NCI-H1105 treated with DMSO at 0.1 percent for 48 hours (cell line): ENCODE measurements around the gene PAX3.
A peak's percentile ranks its signal among the peaks of the same experiment; 100 is the strongest.

ENCODE experiments used
- DNase-seq: peaks from one replicate; lab custom pipeline; 2025; lab: John Stamatoyannopoulos, UW

The PAX3 gene

DNA sequence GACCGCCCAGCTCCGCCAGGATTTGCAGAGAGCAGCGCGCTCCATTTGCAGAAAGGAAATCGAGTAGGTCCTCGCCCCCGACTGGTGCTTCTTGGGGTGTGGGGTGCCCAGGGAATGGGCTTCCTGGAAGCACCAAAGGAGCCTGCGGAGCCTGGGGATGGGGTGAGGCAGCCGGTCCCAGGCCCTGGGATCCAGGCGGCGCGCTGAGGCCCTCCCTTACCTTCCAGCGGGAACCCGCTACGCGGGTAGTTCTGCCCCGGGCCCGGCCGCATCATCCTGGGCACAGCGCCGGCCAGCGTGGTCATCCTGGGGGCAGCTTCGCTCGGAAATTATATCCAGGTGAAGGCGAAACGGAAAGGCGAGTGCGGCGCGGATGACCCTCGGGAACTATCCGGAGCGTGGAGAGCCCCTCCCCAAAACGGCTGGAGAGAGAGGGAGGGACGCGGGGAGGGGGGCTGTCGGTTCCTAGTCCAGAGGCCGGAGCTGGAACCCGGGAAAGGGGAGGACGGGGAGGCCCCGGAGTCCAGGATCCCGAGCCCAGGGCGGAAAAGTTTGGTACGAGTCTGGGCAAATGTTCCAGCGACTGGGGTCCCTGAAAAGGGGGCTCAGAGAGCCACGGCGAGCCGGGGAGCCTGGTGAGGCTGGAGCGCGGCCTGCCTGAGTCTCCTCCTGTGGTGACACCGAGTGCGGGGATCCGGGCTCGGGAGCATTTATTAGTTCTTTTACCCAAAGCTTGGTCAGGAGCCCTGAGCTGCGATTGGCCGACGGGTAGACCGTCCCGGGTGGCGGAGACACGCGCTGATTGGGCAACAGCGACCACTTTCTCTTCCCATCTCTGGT, at the start of gene PAX3:
PAX3 (minus strand) TSS at position 688 of the 840 bp plus-strand sequence; CDS start at position 305, 383 bp downstream.
- DNase-seq = no peak

DNA sequence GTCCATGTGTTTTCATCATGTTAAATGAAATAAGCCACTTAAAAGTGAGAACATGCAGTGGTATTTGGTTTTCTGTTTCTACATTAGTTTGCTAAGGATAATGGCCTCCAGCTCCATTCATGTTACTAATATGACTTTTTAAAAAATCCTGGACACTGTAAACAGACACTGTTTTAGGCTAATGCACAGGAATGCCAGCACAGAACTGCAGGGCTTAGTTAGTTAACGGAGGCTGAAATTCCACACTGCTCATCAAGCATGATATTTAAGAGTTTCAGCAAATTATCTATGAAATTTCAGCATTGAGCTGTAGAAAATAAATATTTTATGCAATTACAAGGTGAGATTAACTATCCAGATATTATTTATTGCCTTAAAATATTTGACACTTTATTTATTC, 42.5 kb upstream of the PAX3 start:
- DNase-seq = no peak

- no peak for DNase-seq
Observed at GRCh38 chr2:222338374-222338773, 39.6 kb upstream of the PAX3 start.

GRCh38 chr2:222336931-222337330, 38.1 kb upstream of the PAX3 start:
- no peak for DNase-seq

DNA sequence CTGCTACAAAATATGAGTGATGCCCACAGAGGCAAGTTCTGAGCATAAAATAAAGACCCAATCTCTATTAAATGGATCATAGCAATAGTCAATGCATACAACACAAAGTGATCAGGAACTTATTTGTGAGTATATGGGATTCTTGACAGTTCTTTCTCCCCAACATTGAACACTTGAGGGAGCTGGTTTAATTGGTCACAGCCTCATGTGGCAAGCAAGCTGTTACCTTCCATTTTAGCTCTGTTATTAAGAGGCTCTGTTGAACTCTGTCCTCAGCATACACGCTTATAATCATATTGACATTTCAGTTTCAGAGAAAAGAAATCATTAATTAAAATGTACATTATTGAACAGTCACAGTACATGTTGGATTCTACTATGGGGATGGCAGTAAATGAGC, 37.6 kb upstream of the PAX3 start:
- no peak for DNase-seq

DNA sequence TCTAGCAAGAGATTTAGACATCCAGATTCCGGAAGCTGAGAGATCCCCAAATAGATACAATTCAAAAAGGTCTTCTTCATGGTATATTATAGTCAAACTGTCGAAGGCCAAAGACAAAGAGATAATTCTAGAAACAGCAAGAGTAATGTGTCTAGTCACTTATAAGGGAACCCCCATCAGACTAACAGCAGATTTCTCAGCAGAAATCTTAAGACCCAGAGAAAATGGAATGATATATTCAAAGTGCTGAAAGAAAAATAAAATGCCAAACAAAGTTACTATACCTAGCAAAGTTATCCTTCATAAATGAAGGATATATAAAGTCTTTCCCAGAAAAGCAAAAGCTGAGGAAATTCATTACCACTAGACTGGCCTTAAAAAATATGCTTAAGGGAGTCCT, 36.1 kb upstream of the PAX3 start:
- DNase-seq = no peak

GRCh38 chr2:222333397-222333796, 34.6 kb upstream of the PAX3 start:
- DNase-seq = no peak

DNA sequence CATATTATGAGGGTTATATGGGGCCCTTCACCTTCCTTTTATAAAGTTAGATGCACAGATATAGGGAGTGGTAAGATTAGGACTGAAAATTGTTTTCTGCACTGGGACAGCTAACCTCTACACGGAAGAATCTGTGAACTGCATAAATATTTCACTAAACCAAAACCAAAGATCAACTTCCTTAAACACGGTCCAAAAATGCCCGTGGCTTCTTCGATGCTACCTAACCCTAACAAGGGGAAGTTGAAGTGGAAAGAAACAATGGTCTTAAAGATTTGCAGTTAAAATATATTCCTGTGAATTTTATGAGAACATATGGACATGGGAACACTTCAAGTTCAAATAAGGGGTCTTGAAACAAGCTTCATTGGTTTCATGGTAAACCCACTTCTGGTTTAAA, 33.3 kb upstream of the PAX3 start:
- DNase-seq = no peak

GRCh38 chr2:222330910-222331309, 32.1 kb upstream of the PAX3 start:
- DNase-seq = no peak

DNA sequence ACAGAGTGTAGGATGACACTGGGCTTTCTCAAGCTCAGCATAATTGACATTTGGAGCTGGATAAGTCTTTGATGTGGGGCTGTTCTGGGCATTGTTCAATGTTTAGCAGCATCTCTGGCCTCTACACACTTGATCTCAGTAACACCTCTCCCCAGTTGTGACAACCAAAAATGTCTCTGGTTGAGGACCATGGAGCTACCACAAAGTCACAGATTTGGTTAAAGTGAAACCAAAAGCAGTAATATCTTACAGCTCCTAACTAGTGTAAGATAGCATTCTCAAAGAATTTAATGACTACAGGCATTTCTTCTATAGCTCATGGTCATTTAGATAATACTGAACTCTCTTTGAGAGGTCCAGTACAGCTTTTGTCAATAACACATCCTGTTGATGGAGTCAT, 23.4 kb upstream of the PAX3 start:
- no peak for DNase-seq

DNA sequence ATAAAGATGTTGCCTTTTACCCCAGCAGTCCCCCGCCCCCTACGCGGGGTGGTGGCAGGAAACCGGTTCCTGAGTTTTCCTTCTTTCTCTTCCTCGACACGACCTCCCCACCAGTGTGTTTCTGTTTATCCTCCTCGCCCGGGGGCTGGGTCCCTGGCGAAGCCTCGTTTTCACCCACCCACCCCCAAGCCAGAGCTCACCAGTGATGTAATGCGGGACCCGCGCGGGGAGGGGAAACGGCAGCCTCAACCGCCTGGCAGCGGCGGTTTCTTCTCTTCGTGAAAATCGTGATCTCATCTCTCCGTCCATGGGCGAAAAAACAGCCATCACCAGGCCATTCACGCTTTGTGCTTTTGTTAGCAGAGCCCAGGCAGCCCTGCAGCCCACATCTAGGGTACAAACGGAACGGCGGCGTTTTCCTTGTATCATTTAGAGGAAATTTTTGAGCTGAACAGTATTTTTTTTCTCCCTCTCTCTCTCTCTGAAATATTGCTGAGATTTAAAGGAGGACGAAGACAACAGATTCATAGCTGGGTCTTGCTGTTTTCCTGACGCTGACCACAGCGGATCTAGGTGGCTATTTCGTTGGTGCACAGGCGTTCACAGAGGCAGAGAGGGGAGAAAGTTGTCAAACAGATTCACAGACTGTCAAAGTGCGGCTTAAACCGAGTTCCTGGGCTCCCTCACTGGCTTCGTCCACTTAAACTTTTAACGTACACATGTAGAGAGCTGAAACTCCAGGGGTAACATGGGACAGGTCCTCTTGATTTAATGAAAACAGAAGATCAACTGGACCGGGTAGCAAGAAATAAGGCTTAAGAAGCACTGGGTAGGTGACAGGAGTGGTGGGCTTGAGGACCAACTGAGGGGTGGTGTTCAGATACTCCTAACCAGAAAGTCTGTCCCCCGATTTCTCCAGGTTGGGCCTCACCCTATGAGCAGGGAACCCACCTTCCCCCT, 21.9 kb upstream of the PAX3 start:
- DNase-seq = no peak

- peak; percentile 58 for DNase-seq
Observed at GRCh38 chr2:222319586-222320435, 21.0 kb upstream of the PAX3 start.

- peak; percentile 56 for DNase-seq
Observed at GRCh38 chr2:222318712-222319585, 20.2 kb upstream of the PAX3 start.

DNA sequence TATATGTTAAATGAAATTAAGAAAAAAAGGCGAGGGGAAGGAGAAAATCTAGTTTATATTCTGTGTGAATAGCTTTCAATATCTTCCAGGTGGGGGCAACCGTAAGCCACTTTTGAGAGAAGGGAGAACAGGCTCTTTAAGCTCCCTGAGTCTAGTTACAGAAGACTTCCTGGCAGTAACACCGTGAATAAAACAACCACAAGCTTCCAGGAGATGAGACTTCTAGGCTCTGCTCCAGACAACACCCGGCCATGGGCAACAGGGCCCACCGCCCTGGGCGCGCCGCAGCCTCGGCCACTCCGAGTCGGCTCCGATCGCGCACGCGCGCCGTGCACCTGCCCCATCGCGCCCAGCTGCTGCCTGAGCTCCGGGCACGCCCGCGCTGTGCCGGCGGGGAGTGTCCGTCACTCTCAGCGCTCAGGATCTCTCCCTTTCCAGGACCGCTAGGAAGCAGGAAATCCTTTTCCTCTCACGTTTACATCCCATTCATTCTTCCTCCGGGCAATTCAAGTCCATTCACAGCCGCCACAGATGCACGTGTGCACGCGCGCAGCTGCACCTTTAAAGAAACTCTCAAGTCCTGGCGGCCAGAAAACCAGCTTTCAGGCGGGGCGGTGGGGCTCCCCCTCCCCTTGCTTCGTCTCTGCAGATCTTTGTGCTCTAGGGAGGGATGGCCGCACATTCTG, 19.4 kb upstream of the PAX3 start:
- DNase-seq = peak; percentile 85

- DNase-seq = no peak
Observed at GRCh38 chr2:222315443-222316121, 16.8 kb upstream of the PAX3 start.

DNA sequence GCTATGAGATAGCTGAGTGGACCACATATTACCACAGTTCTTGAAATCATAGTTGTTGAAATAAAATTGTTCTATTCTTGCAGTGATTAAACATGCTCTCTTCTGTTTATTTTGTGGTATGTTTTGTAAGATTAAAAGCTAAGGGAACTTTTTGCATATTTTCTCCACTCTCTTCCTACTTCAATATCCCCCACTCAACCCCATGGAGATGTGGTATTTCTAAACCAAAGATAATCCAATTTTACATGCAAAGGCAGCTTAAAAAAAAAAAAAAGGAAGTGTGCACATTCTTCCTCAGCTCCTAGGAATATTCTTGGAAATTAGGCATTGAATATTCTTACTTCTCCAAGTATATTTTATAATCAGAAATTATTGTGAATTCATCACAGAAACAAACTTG, 15.0 kb upstream of the PAX3 start:
- no peak for DNase-seq

GRCh38 chr2:222311978-222312738, 13.4 kb upstream of the PAX3 start:
- no peak for DNase-seq

DNA sequence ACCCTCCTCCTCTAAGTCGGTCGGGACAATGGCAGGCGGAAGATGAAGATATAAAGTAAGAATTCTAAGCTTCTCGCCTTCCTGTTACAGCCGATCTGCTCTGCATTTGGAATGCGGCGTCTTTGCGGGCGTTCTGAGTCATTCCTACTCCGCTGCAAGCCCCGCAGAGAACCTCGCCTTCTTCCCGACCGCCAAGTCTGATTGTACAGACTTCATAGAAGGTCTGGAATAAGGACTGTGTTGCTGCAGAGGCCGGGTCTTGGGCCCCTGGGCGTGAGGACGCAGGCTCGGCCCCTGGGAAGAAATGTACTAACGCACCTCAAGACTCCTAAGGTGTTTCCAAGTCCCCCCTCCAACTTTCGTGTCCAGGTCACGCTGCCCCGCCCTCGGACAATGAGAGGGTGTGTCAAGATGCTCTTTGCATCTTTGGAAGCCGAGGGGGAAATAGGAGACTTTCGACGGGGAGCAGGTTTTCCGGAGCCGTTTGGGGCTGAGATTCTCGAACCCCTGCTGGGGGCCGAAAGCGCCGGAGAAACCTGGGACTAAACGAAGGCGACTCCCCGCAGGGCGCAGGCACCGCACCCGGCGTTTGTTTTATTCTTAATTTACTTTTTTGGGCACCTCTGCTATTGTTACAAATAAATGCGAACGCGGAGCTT, 12.7 kb upstream of the PAX3 start:
- no peak for DNase-seq
